ENCODE data around the gene PRKCB.

- TF ChIP-seq EZH2 (IDR thresholded peaks at IDR 0.05; ENCODE audit: low read length, unreplicated experiment), result no peak
- TF ChIP-seq, protein P1, sequence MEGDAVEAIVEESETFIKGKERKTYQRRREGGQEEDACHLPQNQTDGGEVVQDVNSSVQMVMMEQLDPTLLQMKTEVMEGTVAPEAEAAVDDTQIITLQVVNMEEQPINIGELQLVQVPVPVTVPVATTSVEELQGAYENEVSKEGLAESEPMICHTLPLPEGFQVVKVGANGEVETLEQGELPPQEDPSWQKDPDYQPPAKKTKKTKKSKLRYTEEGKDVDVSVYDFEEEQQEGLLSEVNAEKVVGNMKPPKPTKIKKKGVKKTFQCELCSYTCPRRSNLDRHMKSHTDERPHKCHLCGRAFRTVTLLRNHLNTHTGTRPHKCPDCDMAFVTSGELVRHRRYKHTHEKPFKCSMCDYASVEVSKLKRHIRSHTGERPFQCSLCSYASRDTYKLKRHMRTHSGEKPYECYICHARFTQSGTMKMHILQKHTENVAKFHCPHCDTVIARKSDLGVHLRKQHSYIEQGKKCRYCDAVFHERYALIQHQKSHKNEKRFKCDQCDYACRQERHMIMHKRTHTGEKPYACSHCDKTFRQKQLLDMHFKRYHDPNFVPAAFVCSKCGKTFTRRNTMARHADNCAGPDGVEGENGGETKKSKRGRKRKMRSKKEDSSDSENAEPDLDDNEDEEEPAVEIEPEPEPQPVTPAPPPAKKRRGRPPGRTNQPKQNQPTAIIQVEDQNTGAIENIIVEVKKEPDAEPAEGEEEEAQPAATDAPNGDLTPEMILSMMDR (conservative IDR thresholded peaks at IDR 0.05; ENCODE audit: low read depth, low read length), result no peak
- no peak for TF ChIP-seq EZH2phosphoT487 (IDR thresholded peaks at IDR 0.05; ENCODE audit: borderline replicate concordance, low read length)
Measured at GRCh38 chr16:24262816-24263215, 427.0 kb downstream of the PRKCB start.

Measured in PC-3 (cell line).